AG09319 (cell line): ENCODE data around the gene FCRLB.

Experiments used
- DNase-seq: peaks from one replicate; pipeline ENCODE4 v3.0.0-alpha.2; 2010; ENCODE audit warnings: low read depth; ENCODE audit errors: extremely low read depth
- CTCF ChIP-seq: IDR thresholded peaks from 2 replicates; pipeline ENCODE4 v1.5.1; 2011; ENCODE audit warnings: low read depth, mild to moderate bottlenecking, inconsistent platforms, low read length, moderate library complexity

Gene FCRLB

GRCh38 chr1:161730050-161730564 lies 8.8 kb downstream of the FCRLB start:
- DNase-seq, result no peak

GRCh38 chr1:161731241-161731640 lies 9.9 kb downstream of the FCRLB start:
- TF ChIP-seq CTCF, result no peak
- no peak for DNase-seq

More at GRCh38 chr1:161730050-161730564, 8.8 kb downstream of the FCRLB start:
- no peak for TF ChIP-seq CTCF

GRCh38 chr1:161731981-161732718 lies 10.8 kb downstream of the FCRLB start:
- DNase-seq, result no peak
- no peak for TF ChIP-seq CTCF

GRCh38 chr1:161733526-161733925 lies 12.2 kb downstream of the FCRLB start:
- no peak for DNase-seq
- TF ChIP-seq CTCF, result no peak

GRCh38 chr1:161735837-161736236 lies 14.5 kb downstream of the FCRLB start:
- TF ChIP-seq CTCF, result no peak
- no peak for DNase-seq

GRCh38 chr1:161736335-161736969 lies 15.1 kb downstream of the FCRLB start:
- DNase-seq, result no peak
- no peak for TF ChIP-seq CTCF

- no peak for DNase-seq
- TF ChIP-seq CTCF, result no peak
Measured at GRCh38 chr1:161737625-161738024, 16.3 kb downstream of the FCRLB start.
